HEK293 (cell line): ENCODE results near the gene SPIRE1.
A peak's percentile ranks its signal among the peaks of the same experiment; 100 is the strongest.

ENCODE experiments used
- GLIS2 ChIP-seq: fragments of 450-650 bp; formaldehyde crosslinking; IDR thresholded peaks from 2 replicates; pipeline ENCODE4 v1.5.1; 2016; ENCODE audit warnings: missing biosample characterization, missing genetic modification characterization
- SALL2 ChIP-seq: fragments of 450-650 bp; formaldehyde crosslinking; IDR thresholded peaks from 2 replicates; pipeline ENCODE4 v1.5.0; 2017; ENCODE audit warnings: missing biosample characterization, mild to moderate bottlenecking, missing genetic modification characterization, borderline replicate concordance
- SCRT1 ChIP-seq: fragments of 450-650 bp; formaldehyde crosslinking; IDR thresholded peaks from 2 replicates; pipeline ENCODE4 v1.5.1; 2016; ENCODE audit warnings: missing biosample characterization, missing genetic modification characterization, borderline replicate concordance
- SP3 ChIP-seq: fragments of 450-650 bp; formaldehyde crosslinking; IDR thresholded peaks from 2 replicates; pipeline ENCODE4 v1.5.1; 2016; ENCODE audit warnings: missing biosample characterization, missing genetic modification characterization
- TCF7L2 ChIP-seq: IDR thresholded peaks from 2 replicates; pipeline ENCODE4 v1.6.1; 2011; ENCODE audit warnings: low read depth, mild to moderate bottlenecking, inconsistent platforms, low read length, moderate library complexity, borderline replicate concordance
- WT1 ChIP-seq: fragments of 450-650 bp; formaldehyde crosslinking; IDR thresholded peaks from 2 replicates; pipeline ENCODE4 v1.5.1; 2016; ENCODE audit warnings: missing biosample characterization, missing genetic modification characterization
- ZBTB1 ChIP-seq: fragments of 450-650 bp; formaldehyde crosslinking; IDR thresholded peaks from 2 replicates; pipeline ENCODE4 v1.5.1; 2016; ENCODE audit warnings: missing biosample characterization, missing genetic modification characterization
- ZBTB21 ChIP-seq: fragments of 450-650 bp; formaldehyde crosslinking; IDR thresholded peaks from 2 replicates; pipeline ENCODE4 v1.5.1; 2017; ENCODE audit warnings: missing biosample characterization, missing genetic modification characterization
- ZBTB7A ChIP-seq: fragments of 450-650 bp; formaldehyde crosslinking; IDR thresholded peaks from 2 replicates; pipeline ENCODE4 v1.5.1; 2016; ENCODE audit warnings: low read depth, missing biosample characterization, missing genetic modification characterization
- ZNF157 ChIP-seq: fragments of 450-650 bp; formaldehyde crosslinking; IDR thresholded peaks from 2 replicates; pipeline ENCODE4 v1.5.1; 2016; ENCODE audit warnings: missing biosample characterization, missing genetic modification characterization
- ZNF174 ChIP-seq: fragments of 450-650 bp; formaldehyde crosslinking; IDR thresholded peaks from 2 replicates; pipeline ENCODE4 v1.5.0; 2017; ENCODE audit warnings: missing biosample characterization, mild to moderate bottlenecking, missing genetic modification characterization
- ZNF239 ChIP-seq: fragments of 450-650 bp; formaldehyde crosslinking; IDR thresholded peaks from 2 replicates; pipeline ENCODE4 v1.5.1; 2016; ENCODE audit warnings: missing biosample characterization, missing genetic modification characterization
- ZNF292 ChIP-seq: fragments of 450-650 bp; formaldehyde crosslinking; IDR thresholded peaks from 2 replicates; pipeline ENCODE4 v1.5.1; 2016; ENCODE audit warnings: low read depth, missing biosample characterization, missing genetic modification characterization, borderline replicate concordance
- ZNF311 ChIP-seq: fragments of 450-650 bp; formaldehyde crosslinking; IDR thresholded peaks from 2 replicates; pipeline ENCODE4 v1.5.1; 2017; ENCODE audit warnings: missing biosample characterization, missing genetic modification characterization, borderline replicate concordance
- ZNF510 ChIP-seq: fragments of 450-650 bp; formaldehyde crosslinking; IDR thresholded peaks from 2 replicates; pipeline ENCODE4 v1.5.1; 2018; ENCODE audit warnings: mild to moderate bottlenecking, missing genetic modification characterization, missing biosample characterization; ENCODE audit not compliant: insufficient replicate concordance
- ZNF529 ChIP-seq: fragments of 450-650 bp; formaldehyde crosslinking; IDR thresholded peaks from 2 replicates; pipeline ENCODE4 v1.5.1; 2017; ENCODE audit warnings: missing genetic modification characterization, missing biosample characterization; ENCODE audit not compliant: insufficient replicate concordance
- ZNF530 ChIP-seq: fragments of 450-650 bp; formaldehyde crosslinking; IDR thresholded peaks from 2 replicates; pipeline ENCODE4 v1.5.1; 2016; ENCODE audit warnings: low read depth, missing biosample characterization, missing genetic modification characterization
- ZNF571 ChIP-seq: fragments of 450-650 bp; formaldehyde crosslinking; IDR thresholded peaks from 2 replicates; pipeline ENCODE4 v1.5.0; 2017; ENCODE audit warnings: missing biosample characterization, missing genetic modification characterization
- ZNF585B ChIP-seq: fragments of 450-650 bp; formaldehyde crosslinking; IDR thresholded peaks from 2 replicates; pipeline ENCODE4 v1.5.1; 2016; ENCODE audit warnings: missing biosample characterization, missing genetic modification characterization
- ZNF623 ChIP-seq: fragments of 450-650 bp; formaldehyde crosslinking; IDR thresholded peaks from 2 replicates; pipeline ENCODE4 v1.5.1; 2016; ENCODE audit warnings: missing biosample characterization, missing genetic modification characterization
- ZNF664 ChIP-seq: fragments of 450-650 bp; formaldehyde crosslinking; IDR thresholded peaks from 2 replicates; pipeline ENCODE4 v1.5.1; 2016; ENCODE audit warnings: missing biosample characterization, missing genetic modification characterization
- ZNF677 ChIP-seq: fragments of 450-650 bp; IDR thresholded peaks from 2 replicates; pipeline ENCODE4 v1.5.0; 2018; ENCODE audit warnings: missing biosample characterization, mild to moderate bottlenecking, missing genetic modification characterization, moderate library complexity
- ZNF692 ChIP-seq: fragments of 450-650 bp; formaldehyde crosslinking; IDR thresholded peaks from 2 replicates; pipeline ENCODE4 v1.5.1; 2016; ENCODE audit warnings: missing biosample characterization, missing genetic modification characterization
- ZNF768 ChIP-seq: fragments of 450-650 bp; formaldehyde crosslinking; IDR thresholded peaks from 2 replicates; pipeline ENCODE4 v1.5.1; 2018; ENCODE audit warnings: missing biosample characterization, mild to moderate bottlenecking, missing genetic modification characterization
- TF ChIP-seq, protein P1 (sequence below): fragments of 450-650 bp; formaldehyde crosslinking; IDR thresholded peaks from 2 replicates; pipeline ENCODE4 v1.5.1; 2016; ENCODE audit warnings: missing biosample characterization, missing genetic modification characterization
- TF ChIP-seq, protein P2 (sequence below): IDR thresholded peaks from 2 replicates; pipeline ENCODE4 v1.6.1; 2011; ENCODE audit warnings: mild to moderate bottlenecking, low read depth, low read length, borderline replicate concordance
- TF ChIP-seq, protein P3 (sequence below): fragments of 450-650 bp; formaldehyde crosslinking; IDR thresholded peaks from 2 replicates; pipeline ENCODE4 v1.5.1; 2017; ENCODE audit warnings: missing biosample characterization, missing genetic modification characterization
- TF ChIP-seq, protein P4 (sequence below): fragments of 450-650 bp; formaldehyde crosslinking; IDR thresholded peaks from 2 replicates; pipeline ENCODE4 v1.5.1; 2016; ENCODE audit warnings: missing biosample characterization, missing genetic modification characterization, borderline replicate concordance

The SPIRE1 gene

DNA sequence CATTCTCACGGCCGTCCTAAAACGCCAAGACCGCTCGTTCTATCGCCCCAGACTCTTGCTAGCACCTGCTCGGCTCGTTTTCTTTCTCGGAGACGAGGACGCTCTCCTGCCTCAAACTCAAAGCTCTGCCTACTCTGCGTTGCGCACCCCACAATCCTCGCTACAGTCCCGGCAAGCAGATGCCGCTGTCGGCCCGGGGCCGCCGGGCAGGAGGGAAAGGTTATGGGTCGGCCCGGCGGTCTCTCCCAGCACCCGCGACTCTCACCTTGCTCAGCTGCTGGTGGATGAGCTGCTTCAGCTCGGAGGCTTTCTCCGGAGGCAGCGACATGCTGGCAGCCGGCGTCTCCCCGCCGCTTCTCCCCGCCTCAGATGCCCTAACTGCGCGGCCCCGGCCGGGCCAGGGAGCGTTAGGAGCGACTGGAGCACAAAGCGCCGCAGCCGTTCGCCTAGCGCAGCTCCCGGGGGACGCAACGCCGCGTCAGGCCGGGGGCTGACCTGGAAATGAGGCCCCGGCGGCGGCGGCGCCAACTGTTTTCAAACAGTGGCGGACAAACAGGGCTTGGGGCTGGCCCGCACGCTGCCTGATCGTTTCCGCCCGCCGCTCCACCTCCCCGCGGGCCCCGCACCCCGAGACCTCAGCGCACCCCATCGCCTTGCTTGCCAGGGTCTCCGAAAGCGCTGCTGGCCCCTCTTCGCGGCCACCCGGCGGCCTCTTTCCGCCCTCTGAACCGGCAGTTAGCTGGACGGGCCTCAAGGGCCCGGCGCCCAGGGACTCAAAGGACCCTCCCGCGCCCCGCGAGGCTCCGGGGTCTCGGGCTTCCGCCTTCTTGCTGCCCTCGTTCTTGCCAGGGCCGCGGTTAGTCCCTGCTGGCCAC lies 44.6 kb upstream of the SPIRE1 start, which contains the start of the genes CEP76 and PSMG2 (continued):
- TF ChIP-seq ZNF530 (tag by site-specific recombination) (no peak), WT1 (tag by site-specific recombination) (0 out of 2 replicates have a peak, but pooled peaks have one; percentile 19), ZNF768 (no peak), ZNF623 (tag by site-specific recombination) (0 out of 2 replicates have a peak, but pooled peaks have one; percentile 21), ZNF292 (tag by site-specific recombination) (no peak), ZNF174 (no peak), ZNF239 (tag by site-specific recombination) (no peak), ZNF571 (tag by site-specific recombination) (no peak), ZNF311 (no peak), ZBTB21 (tag by site-specific recombination) (no peak; the same call in 1 of the 2 replicates), SCRT1 (tag by site-specific recombination) (no peak), ZNF664 (tag by site-specific recombination) (no peak), ZNF585B (tag by site-specific recombination) (no peak), ZNF157 (tag by site-specific recombination) (no peak), ZNF529 (tag by site-specific recombination) (no peak), SP3 (tag by site-specific recombination) (peak; percentile 71), ZBTB7A (peak; percentile 80; the same call in 1 of the 2 replicates), ZNF510 (tag by site-specific recombination) (no peak), ZBTB1 (tag by site-specific recombination) (no peak), ZNF692 (tag by site-specific recombination) (peak; percentile 72), GLIS2 (tag by site-specific recombination) (no peak; the same call in none of the 2 replicates), SALL2 (tag by site-specific recombination) (no peak), ZNF677 (tag by site-specific recombination) (no peak), TCF7L2 (no peak; the same call in 1 of the 2 replicates)
- TF ChIP-seq, protein P1, sequence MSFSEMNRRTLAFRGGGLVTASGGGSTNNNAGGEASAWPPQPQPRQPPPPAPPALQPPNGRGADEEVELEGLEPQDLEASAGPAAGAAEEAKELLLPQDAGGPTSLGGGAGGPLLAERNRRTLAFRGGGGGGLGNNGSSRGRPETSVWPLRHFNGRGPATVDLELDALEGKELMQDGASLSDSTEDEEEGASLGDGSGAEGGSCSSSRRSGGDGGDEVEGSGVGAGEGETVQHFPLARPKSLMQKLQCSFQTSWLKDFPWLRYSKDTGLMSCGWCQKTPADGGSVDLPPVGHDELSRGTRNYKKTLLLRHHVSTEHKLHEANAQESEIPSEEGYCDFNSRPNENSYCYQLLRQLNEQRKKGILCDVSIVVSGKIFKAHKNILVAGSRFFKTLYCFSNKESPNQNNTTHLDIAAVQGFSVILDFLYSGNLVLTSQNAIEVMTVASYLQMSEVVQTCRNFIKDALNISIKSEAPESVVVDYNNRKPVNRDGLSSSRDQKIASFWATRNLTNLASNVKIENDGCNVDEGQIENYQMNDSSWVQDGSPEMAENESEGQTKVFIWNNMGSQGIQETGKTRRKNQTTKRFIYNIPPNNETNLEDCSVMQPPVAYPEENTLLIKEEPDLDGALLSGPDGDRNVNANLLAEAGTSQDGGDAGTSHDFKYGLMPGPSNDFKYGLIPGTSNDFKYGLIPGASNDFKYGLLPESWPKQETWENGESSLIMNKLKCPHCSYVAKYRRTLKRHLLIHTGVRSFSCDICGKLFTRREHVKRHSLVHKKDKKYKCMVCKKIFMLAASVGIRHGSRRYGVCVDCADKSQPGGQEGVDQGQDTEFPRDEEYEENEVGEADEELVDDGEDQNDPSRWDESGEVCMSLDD = peak; percentile 95
- TF ChIP-seq, protein P2, sequence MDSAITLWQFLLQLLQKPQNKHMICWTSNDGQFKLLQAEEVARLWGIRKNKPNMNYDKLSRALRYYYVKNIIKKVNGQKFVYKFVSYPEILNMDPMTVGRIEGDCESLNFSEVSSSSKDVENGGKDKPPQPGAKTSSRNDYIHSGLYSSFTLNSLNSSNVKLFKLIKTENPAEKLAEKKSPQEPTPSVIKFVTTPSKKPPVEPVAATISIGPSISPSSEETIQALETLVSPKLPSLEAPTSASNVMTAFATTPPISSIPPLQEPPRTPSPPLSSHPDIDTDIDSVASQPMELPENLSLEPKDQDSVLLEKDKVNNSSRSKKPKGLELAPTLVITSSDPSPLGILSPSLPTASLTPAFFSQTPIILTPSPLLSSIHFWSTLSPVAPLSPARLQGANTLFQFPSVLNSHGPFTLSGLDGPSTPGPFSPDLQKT = no peak
- TF ChIP-seq, protein P3, sequence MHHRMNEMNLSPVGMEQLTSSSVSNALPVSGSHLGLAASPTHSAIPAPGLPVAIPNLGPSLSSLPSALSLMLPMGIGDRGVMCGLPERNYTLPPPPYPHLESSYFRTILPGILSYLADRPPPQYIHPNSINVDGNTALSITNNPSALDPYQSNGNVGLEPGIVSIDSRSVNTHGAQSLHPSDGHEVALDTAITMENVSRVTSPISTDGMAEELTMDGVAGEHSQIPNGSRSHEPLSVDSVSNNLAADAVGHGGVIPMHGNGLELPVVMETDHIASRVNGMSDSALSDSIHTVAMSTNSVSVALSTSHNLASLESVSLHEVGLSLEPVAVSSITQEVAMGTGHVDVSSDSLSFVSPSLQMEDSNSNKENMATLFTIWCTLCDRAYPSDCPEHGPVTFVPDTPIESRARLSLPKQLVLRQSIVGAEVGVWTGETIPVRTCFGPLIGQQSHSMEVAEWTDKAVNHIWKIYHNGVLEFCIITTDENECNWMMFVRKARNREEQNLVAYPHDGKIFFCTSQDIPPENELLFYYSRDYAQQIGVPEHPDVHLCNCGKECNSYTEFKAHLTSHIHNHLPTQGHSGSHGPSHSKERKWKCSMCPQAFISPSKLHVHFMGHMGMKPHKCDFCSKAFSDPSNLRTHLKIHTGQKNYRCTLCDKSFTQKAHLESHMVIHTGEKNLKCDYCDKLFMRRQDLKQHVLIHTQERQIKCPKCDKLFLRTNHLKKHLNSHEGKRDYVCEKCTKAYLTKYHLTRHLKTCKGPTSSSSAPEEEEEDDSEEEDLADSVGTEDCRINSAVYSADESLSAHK = peak; percentile 61; the same call in 1 of the 2 replicates
- TF ChIP-seq, protein P4, sequence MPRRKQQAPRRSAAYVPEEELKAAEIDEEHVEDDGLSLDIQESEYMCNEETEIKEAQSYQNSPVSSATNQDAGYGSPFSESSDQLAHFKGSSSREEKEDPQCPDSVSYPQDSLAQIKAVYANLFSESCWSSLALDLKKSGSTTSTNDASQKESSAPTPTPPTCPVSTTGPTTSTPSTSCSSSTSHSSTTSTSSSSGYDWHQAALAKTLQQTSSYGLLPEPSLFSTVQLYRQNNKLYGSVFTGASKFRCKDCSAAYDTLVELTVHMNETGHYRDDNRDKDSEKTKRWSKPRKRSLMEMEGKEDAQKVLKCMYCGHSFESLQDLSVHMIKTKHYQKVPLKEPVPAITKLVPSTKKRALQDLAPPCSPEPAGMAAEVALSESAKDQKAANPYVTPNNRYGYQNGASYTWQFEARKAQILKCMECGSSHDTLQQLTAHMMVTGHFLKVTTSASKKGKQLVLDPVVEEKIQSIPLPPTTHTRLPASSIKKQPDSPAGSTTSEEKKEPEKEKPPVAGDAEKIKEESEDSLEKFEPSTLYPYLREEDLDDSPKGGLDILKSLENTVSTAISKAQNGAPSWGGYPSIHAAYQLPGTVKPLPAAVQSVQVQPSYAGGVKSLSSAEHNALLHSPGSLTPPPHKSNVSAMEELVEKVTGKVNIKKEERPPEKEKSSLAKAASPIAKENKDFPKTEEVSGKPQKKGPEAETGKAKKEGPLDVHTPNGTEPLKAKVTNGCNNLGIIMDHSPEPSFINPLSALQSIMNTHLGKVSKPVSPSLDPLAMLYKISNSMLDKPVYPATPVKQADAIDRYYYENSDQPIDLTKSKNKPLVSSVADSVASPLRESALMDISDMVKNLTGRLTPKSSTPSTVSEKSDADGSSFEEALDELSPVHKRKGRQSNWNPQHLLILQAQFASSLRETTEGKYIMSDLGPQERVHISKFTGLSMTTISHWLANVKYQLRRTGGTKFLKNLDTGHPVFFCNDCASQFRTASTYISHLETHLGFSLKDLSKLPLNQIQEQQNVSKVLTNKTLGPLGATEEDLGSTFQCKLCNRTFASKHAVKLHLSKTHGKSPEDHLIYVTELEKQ (tag by site-specific recombination) = no peak
